ENCODE measurements around the gene KANSL1.

The KANSL1 gene

DNA sequence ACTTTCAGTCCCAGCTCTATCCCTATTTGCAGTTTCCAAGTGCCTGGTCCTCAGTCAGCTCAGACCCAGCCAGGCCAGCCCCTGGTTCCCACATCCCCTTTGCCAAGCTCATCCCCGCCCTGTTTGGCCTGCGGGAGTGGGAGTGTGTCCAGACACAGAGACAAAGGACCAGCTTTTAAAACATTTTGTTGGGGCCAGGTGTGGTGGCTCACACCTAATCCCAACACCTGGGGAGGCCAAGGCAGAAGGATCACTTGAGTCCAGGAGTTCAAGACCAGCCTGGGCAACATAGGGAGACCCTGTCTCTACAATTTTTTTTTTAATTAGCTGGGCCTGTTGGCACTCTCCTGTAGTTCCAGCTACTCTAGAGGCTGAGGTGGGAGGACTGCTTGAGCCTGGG, 192.5 kb downstream of the KANSL1 start:
- Histone ChIP-seq H3K9me3 (ENCODE audit: control insufficient read depth, low read length) (no peaks in the 10 kb centered on the region), H3K4me3 (ENCODE audit: low read length) (no peak overlapping the region), H3K27me3 (ENCODE audit: control insufficient read depth, insufficient read depth, low read length) (no peaks in the 10 kb centered on the region), H3K4me1 (ENCODE audit: control insufficient read depth, insufficient read depth, low read length) (peaks cover 10% of the 10 kb centered on the region), H3K36me3 (ENCODE audit: control insufficient read depth, insufficient read depth, low read length) (no peaks in the 10 kb centered on the region), H3K9ac (ENCODE audit: low read length) (no peak overlapping the region)

DNA sequence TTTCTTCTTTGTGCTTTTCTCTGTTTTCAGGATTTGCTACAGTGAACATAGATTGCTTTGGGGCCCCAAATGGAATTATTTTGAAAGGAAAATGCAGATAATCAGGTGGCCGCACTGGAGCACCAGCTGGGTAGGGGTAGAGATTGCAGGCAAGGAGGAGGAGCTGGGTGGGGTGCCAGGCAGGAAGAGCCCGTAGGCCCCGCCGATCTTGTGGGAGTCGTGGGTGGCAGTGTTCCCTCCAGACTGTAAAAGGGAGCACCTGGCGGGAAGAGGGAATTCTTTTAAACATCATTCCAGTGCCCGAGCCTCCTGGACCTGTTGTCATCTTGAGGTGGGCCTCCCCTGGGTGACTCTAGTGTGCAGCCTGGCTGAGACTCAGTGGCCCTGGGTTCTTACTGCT, 192.9 kb downstream of the KANSL1 start:
- Histone ChIP-seq H3K27me3 (ENCODE audit: control insufficient read depth, insufficient read depth, low read length) (no peaks in the 10 kb centered on the region), H3K4me1 (ENCODE audit: control insufficient read depth, insufficient read depth, low read length) (peaks cover 10% of the 10 kb centered on the region), H3K9ac (ENCODE audit: low read length) (no peak overlapping the region), H3K36me3 (ENCODE audit: control insufficient read depth, insufficient read depth, low read length) (no peaks in the 10 kb centered on the region), H3K4me3 (ENCODE audit: low read length) (no peak overlapping the region), H3K9me3 (ENCODE audit: control insufficient read depth, low read length) (no peaks in the 10 kb centered on the region)

DNA sequence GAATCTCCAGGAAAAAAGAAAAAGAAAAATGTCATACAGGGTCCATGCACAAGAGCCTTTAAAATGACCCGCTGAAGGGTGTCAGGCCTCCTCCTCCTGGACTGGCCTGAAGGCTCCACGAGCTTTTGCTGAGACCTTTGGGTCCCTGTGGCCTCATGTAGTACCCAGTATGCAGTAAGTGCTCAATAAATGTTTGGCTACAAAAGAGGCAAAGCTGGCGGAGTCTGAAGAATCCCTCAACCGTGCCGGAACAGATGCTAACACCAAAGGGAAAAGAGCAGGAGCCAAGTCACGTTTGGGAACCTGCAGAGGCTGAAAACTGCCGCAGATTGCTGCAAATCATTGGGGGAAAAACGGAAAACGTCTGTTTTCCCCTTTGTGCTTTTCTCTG, 193.3 kb downstream of the KANSL1 start:
- Histone ChIP-seq H3K27me3 (ENCODE audit: control insufficient read depth, insufficient read depth, low read length) (no peaks in the 10 kb centered on the region), H3K36me3 (ENCODE audit: control insufficient read depth, insufficient read depth, low read length) (no peaks in the 10 kb centered on the region), H3K4me3 (ENCODE audit: low read length) (no peak overlapping the region), H3K9ac (ENCODE audit: low read length) (no peak overlapping the region), H3K9me3 (ENCODE audit: control insufficient read depth, low read length) (no peaks in the 10 kb centered on the region), H3K4me1 (ENCODE audit: control insufficient read depth, insufficient read depth, low read length) (peaks cover 10% of the 10 kb centered on the region)

DNA sequence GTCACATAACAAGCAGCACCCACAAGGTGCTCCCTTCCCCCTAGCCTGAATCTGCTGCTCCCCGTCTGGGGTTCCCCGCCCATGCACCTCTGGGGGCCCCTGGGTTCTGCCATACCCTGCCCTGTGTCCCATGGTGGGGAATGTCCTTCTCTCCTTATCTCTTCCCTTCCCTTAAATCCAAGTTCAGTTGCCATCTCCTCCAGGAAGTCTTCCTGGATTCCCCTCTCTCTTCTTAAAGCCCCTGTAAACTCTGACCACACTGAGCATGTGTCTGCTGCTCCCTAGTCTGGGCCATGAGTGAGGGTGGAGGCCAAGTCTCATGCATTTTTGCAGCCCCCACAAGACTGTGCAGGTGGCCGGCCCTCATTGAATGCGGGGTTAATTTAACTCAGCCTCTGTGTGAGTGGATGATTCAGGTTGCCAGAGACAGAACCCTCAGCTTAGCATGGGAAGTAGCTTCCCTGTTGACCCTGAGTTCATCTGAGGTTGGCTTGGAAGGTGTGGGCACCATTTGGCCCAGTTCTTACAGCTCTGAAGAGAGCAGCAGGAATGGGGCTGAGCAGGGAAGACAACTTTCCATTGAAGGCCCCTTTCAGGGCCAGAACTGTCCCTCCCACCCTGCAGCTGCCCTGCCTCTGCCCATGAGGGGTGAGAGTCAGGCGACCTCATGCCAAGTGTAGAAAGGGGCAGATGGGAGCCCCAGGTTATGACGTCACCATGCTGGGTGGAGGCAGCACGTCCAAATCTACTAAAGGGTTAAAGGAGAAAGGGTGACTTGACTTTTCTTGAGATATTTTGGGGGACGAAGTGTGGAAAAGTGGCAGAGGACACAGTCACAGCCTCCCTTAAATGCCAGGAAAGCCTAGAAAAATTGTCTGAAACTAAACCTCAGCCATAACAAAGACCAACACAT, 194.0 kb downstream of the KANSL1 start, which contains the start of gene STH:
Gene STH (plus strand): TSS at position 264 of the 913 bp plus-strand sequence. CDS start 30 bp downstream, at position 294.
- H3K36me3 ChIP-seq (ENCODE audit: control insufficient read depth, insufficient read depth, low read length), result no peaks in the 10 kb centered on the region
- no peaks in the 10 kb centered on the region for H3K9me3 ChIP-seq (ENCODE audit: control insufficient read depth, low read length)
- H3K4me1 ChIP-seq (ENCODE audit: control insufficient read depth, insufficient read depth, low read length), result peaks cover 9% of the 10 kb centered on the region
- H3K4me3 ChIP-seq (ENCODE audit: low read length), result no peak within 1 kb of the TSS
- H3K9ac ChIP-seq (ENCODE audit: low read length), result no peak within 1 kb of the TSS
- H3K27me3 ChIP-seq (ENCODE audit: control insufficient read depth, insufficient read depth, low read length), result no peaks in the 10 kb centered on the region

DNA sequence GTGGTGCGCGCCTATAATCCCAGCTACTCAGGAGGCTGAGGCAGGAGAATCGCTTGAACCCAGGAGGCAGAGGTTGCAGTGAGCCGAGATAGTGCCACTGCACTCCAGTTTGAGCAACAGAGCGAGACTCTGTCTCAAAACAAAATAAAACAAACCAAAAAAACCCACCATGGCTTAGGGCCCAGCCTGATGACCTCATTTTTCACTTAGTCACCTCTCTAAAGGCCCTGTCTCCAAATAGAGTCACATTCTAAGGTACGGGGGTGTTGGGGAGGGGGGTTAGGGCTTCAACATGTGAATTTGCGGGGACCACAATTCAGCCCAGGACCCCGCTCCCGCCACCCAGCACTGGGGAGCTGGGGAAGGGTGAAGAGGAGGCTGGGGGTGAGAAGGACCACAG, 195.6 kb downstream of the KANSL1 start:
- Histone ChIP-seq H3K4me3 (ENCODE audit: low read length) (no peak overlapping the region), H3K9ac (ENCODE audit: low read length) (no peak overlapping the region), H3K36me3 (ENCODE audit: control insufficient read depth, insufficient read depth, low read length) (no peaks in the 10 kb centered on the region), H3K4me1 (ENCODE audit: control insufficient read depth, insufficient read depth, low read length) (no peaks in the 10 kb centered on the region), H3K27me3 (ENCODE audit: control insufficient read depth, insufficient read depth, low read length) (no peaks in the 10 kb centered on the region), H3K9me3 (ENCODE audit: control insufficient read depth, low read length) (no peaks in the 10 kb centered on the region)

DNA sequence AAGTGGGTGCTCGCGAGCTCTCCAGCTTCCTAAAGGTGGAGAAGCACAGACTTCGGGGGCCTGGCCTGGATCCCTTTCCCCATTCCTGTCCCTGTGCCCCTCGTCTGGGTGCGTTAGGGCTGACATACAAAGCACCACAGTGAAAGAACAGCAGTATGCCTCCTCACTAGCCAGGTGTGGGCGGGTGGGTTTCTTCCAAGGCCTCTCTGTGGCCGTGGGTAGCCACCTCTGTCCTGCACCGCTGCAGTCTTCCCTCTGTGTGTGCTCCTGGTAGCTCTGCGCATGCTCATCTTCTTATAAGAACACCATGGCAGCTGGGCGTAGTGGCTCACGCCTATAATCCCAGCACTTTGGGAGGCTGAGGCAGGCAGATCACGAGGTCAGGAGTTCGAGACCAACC, 196.1 kb downstream of the KANSL1 start:
- Histone ChIP-seq H3K4me3 (ENCODE audit: low read length) (no peak overlapping the region), H3K4me1 (ENCODE audit: control insufficient read depth, insufficient read depth, low read length) (no peaks in the 10 kb centered on the region), H3K9me3 (ENCODE audit: control insufficient read depth, low read length) (no peaks in the 10 kb centered on the region), H3K27me3 (ENCODE audit: control insufficient read depth, insufficient read depth, low read length) (no peaks in the 10 kb centered on the region), H3K36me3 (ENCODE audit: control insufficient read depth, insufficient read depth, low read length) (no peaks in the 10 kb centered on the region), H3K9ac (ENCODE audit: low read length) (no peak overlapping the region)

DNA sequence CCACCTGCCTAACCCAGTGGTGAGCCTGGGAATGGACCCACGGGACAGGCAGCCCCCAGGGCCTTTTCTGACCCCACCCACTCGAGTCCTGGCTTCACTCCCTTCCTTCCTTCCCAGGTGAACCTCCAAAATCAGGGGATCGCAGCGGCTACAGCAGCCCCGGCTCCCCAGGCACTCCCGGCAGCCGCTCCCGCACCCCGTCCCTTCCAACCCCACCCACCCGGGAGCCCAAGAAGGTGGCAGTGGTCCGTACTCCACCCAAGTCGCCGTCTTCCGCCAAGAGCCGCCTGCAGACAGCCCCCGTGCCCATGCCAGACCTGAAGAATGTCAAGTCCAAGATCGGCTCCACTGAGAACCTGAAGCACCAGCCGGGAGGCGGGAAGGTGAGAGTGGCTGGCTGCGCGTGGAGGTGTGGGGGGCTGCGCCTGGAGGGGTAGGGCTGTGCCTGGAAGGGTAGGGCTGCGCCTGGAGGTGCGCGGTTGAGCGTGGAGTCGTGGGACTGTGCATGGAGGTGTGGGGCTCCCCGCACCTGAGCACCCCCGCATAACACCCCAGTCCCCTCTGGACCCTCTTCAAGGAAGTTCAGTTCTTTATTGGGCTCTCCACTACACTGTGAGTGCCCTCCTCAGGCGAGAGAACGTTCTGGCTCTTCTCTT, 196.8 kb downstream of the KANSL1 start:
- Histone ChIP-seq H3K9me3 (ENCODE audit: control insufficient read depth, low read length) (no peaks in the 10 kb centered on the region), H3K9ac (ENCODE audit: low read length) (no peak overlapping the region), H3K4me1 (ENCODE audit: control insufficient read depth, insufficient read depth, low read length) (no peaks in the 10 kb centered on the region), H3K4me3 (ENCODE audit: low read length) (no peak overlapping the region), H3K27me3 (ENCODE audit: control insufficient read depth, insufficient read depth, low read length) (no peaks in the 10 kb centered on the region), H3K36me3 (ENCODE audit: control insufficient read depth, insufficient read depth, low read length) (no peaks in the 10 kb centered on the region)

DNA sequence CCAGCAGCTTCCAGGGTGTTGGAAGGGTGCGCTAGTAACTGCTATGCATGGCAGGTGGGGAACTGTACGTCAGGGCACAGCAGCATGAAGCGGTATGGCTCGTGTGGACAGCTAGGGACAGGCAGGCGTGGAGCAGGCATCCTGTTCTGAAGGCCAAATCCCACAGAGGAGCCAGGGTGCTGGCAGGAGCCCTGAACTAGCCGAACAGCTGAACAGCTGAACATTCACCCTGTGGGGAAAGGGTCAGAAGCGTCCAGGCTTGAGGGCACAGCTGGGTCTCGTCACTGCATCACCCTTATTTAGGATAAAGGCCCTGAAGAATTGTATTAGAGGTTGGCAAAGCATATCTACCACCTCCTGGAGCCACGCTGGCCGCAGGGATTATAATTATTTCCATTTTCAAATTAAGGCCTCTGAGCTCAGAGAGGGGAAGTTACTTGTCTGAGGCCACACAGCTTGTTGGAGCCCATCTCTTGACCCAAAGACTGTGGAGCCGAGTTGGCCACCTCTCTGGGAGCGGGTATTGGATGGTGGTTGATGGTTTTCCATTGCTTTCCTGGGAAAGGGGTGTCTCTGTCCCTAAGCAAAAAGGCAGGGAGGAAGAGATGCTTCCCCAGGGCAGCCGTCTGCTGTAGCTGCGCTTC, 197.5 kb downstream of the KANSL1 start:
- Histone ChIP-seq H3K36me3 (ENCODE audit: control insufficient read depth, insufficient read depth, low read length) (no peaks in the 10 kb centered on the region), H3K4me1 (ENCODE audit: control insufficient read depth, insufficient read depth, low read length) (no peaks in the 10 kb centered on the region), H3K9me3 (ENCODE audit: control insufficient read depth, low read length) (no peaks in the 10 kb centered on the region), H3K9ac (ENCODE audit: low read length) (no peak overlapping the region), H3K27me3 (ENCODE audit: control insufficient read depth, insufficient read depth, low read length) (no peaks in the 10 kb centered on the region), H3K4me3 (ENCODE audit: low read length) (no peak overlapping the region)

DNA sequence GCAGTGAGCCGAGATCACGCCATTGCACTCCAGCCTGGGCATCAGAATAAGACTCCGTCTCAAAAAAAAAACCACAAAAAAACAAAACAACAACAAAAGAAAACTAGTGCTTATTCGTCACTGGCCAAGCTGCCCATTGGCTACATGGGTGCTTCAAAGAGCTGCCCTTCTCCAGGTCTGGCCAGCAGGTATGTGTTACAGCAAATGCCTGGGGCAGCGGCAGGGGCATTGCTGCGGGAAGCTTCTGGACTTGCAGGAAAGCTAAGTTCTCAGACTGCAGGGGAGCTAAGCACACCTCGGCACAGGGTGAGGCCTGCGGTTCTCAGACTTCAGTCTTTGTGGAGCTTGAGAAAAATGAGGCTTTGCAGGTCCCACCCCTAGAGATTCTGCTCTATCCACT, 198.2 kb downstream of the KANSL1 start:
- H3K9ac ChIP-seq (ENCODE audit: low read length), result no peak overlapping the region
- no peaks in the 10 kb centered on the region for H3K36me3 ChIP-seq (ENCODE audit: control insufficient read depth, insufficient read depth, low read length)
- H3K4me1 ChIP-seq (ENCODE audit: control insufficient read depth, insufficient read depth, low read length), result no peaks in the 10 kb centered on the region

DNA sequence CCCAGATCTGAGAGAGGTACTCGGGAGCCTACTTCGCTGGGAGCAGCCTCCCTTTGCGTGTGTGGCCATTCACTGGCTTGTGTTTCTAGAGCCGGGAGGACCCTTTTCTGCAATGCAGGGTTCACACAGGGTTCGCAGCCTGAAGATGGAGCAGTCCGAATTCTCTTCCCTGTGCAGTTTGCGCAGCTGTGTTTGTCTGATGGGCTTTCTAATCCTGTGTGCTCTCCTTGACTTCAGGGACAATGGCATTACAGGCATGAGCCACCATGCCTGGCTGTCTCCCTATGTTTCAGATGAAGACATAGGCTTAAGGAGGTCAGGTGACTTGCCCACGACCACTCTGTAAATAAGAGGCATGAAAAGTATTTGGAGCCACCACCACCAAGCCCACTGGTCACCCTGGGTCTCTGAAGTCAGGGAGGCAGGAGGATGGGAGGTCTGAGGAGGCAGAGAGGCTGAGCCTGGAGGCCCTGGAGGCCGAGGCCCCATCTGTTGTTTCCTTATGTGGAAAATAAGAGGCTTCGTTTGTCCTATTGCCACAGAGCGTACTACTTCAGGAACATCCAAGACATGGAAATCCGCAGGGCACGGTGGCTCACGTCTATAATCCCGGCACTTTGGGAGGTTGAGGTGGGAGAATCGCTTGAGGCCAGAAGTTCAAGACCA, 199.1 kb downstream of the KANSL1 start:
- Histone ChIP-seq H3K27me3 (ENCODE audit: control insufficient read depth, insufficient read depth, low read length) (no peaks in the 10 kb centered on the region), H3K4me3 (ENCODE audit: low read length) (no peak overlapping the region), H3K9ac (ENCODE audit: low read length) (no peak overlapping the region), H3K36me3 (ENCODE audit: control insufficient read depth, insufficient read depth, low read length) (no peaks in the 10 kb centered on the region), H3K9me3 (ENCODE audit: control insufficient read depth, low read length) (no peaks in the 10 kb centered on the region), H3K4me1 (ENCODE audit: control insufficient read depth, insufficient read depth, low read length) (no peaks in the 10 kb centered on the region)

More for the DNA sequence above, 198.2 kb downstream of the KANSL1 start:
- Histone ChIP-seq H3K9me3 (ENCODE audit: control insufficient read depth, low read length) (no peaks in the 10 kb centered on the region), H3K4me3 (ENCODE audit: low read length) (no peak overlapping the region), H3K27me3 (ENCODE audit: control insufficient read depth, insufficient read depth, low read length) (no peaks in the 10 kb centered on the region)

DNA sequence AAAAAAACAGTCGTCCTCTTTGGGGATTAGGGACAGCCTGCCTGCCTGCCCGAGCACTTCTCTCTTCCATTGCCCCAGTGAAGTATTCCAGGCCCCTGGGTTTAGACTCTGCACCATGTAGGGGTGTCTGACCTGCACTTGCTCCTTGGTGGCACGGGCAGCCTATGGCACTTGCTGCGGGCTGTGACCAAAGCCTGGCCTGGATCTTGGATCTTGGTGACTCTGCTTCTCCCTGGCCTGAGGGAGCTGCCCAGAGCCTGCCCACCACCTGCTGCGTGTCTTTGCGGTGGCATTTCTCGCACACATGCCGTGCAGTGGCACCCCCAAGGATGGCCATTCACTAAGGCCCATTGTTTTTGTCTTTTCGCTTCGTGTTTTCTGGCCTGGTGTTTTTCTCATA, 200.3 kb downstream of the KANSL1 start:
- Histone ChIP-seq H3K4me3 (ENCODE audit: low read length) (no peak overlapping the region), H3K4me1 (ENCODE audit: control insufficient read depth, insufficient read depth, low read length) (no peaks in the 10 kb centered on the region), H3K9me3 (ENCODE audit: control insufficient read depth, low read length) (no peaks in the 10 kb centered on the region), H3K9ac (ENCODE audit: low read length) (no peak overlapping the region), H3K27me3 (ENCODE audit: control insufficient read depth, insufficient read depth, low read length) (no peaks in the 10 kb centered on the region), H3K36me3 (ENCODE audit: control insufficient read depth, insufficient read depth, low read length) (no peaks in the 10 kb centered on the region)
